SU-DHL-6 (cell line): ENCODE data around the gene RALGPS1.

ENCODE experiments used
- CTCF ChIP-seq: fragments of 200-600 bp; sonication (generic); IDR thresholded peaks from one replicate; pipeline ENCODE4 v1.5.1; 2017; ENCODE audit warnings: antibody characterized with exemption, mild to moderate bottlenecking, low read length, moderate library complexity; ENCODE audit not compliant: insufficient read depth, poor library complexity, severe bottlenecking
- EZH2phosphoT487 ChIP-seq: fragments of 200-600 bp; sonication (generic), shearing (Covaris generic); conservative IDR thresholded peaks from 2 replicates; pipeline ENCODE4 v1.6.1; 2018; ENCODE audit warnings: mild to moderate bottlenecking, antibody characterized with exemption, low read length, moderate library complexity, mixed read lengths

GRCh38 chr9:127076860-127077643 is 162.5 kb downstream of the RALGPS1 start:
- TF ChIP-seq CTCF (no peak), EZH2phosphoT487 (no peak)
